ENCODE measurements around the gene PHF20. TPM values are rescaled to one million over a fixed set of nuclear protein-coding genes. Genes with fewer than 3 reads are reported as not detected.
"Not testable (repeated sequence)": the region's sequence is repeated elsewhere in the genome, so short reads cannot be mapped to it uniquely, and the experiment has no call there.

Gene PHF20
- total and polyA plus RNA-seq, 2 of the 13 experiments (the other 11 are each of a cell fraction or from before 2014, with no cell fraction given), result 22.8 to 34.1 TPM

DNA sequence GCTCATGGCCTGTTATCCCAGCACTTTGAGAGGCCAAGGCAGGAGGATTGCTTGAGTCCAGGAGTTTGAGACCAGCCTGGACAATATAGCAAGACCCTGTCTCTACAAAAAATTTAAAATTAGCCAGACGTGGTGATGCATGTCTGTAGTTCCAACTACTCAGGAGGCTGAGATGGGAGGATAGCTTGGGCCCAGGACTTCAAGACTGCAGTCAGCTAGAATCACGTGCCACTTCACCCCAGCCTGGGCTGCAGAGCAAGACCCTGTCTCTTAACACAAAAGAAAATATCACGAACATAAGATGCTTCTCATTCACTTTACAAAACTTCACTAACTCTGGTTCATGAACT is 27.3 kb upstream of the PHF20 start:
- Histone ChIP-seq H4K20me1 (ENCODE audit: insufficient read depth, low read length) (peaks cover 22% of the 10 kb centered on the region), H3K27ac (ENCODE audit: extremely low read length, insufficient read depth, low read length) (peak overlapping the region; percentile 96), H3K4me1 (ENCODE audit: insufficient read depth, low read length) (peaks cover 27% of the 10 kb centered on the region), H3K9ac (ENCODE audit: insufficient read depth, low read depth, low read length) (peak overlapping the region; percentile 99), H3K4me3 (replicated peaks in 1 of 3; ENCODE audit: insufficient read depth in 1 of 3, low read depth in 2 of 3, low read length in 3 of 3) (peak overlapping the region in 1 of 3 experiments; percentile 77; a peak in 1 of 6 replicates), H3K79me2 (ENCODE audit: insufficient read depth, low read length) (peaks cover 36% of the 10 kb centered on the region), H3K36me3 (replicated peaks in 1 of 2; ENCODE audit: control insufficient read depth in 1 of 2, insufficient read depth in 2 of 2, low read length in 2 of 2) (peaks cover 0 to 13% of the 10 kb centered on the region in 2 experiments; a peak in 3 of 5 replicates)
- DNase-seq (ENCODE audit: low spot score); H3K9me3 ChIP-seq (ENCODE audit: low read length); H2AFZ ChIP-seq (ENCODE audit: low read length); FAIRE-seq; CTCF ChIA-PET (ENCODE audit: low intra/inter-chr PET ratio, low total read pairs); H3K4me2 ChIP-seq (ENCODE audit: low read depth, low read length); BruUV-seq (replicated peaks); ATAC-seq; H3K27me3 ChIP-seq (ENCODE audit: control insufficient read depth in 1 of 2, insufficient read depth in 2 of 2, low read length in 2 of 2); TF ChIP-seq SOX6, TCF12, CREB1 (IDR thresholded peaks at IDR 0.05): not testable (repeated sequence)
- in situ Hi-C loops (cut with HindIII; ENCODE audit: extremely low pct_ligation_motif_present, low pct_unique_long_range_greater_than_20kb) (loop anchor here (5.0 kb wide), 1 partner anchor 138 kb away; no protein-coding TSS in a partner anchor), intact Hi-C loops (cut with micrococcal nuclease; ENCODE audit: unreplicated experiment) (loop anchor here (5.0 kb wide), 1 partner anchor 127 kb away; the partner anchor contains the start of gene SPAG4)
- WGBS (ENCODE audit: low lambda C conversion rate), result 92% methylated on average over 3 of the region's 3 CpGs
- POLR2A ChIA-PET, result interaction anchor here (0.8 to 8.6 kb wide), 10 partner anchors 10 to 394 kb away, joined by 3 to 461 read pairs (median 72); partner anchors contain the start of genes CPNE1, NFS1, PHF20 and RBM12
- TF ChIP-seq MEF2D (CRISPR knock-in tag; IDR thresholded peaks at IDR 0.05) (0 out of 2 replicates have a peak, but pooled peaks have one; percentile 0), MED8 (CRISPR knock-in tag; IDR thresholded peaks at IDR 0.05; ENCODE audit: insufficient replicate concordance) (peak; percentile 47), SOX6 (CRISPR knock-in tag; IDR thresholded peaks at IDR 0.05) (peak; percentile 54; the same call in 1 of the 2 replicates), ZMYM3 (CRISPR knock-in tag; IDR thresholded peaks at IDR 0.05) (peak; percentile 49; the same call in 1 of the 2 replicates), ZNF160 (CRISPR knock-in tag; IDR thresholded peaks at IDR 0.05) (0 out of 2 replicates have a peak, but pooled peaks have one; percentile 32), TCF12 (CRISPR knock-in tag; IDR thresholded peaks at IDR 0.05) (0 out of 2 replicates have a peak, but pooled peaks have one; percentile 1), KDM5B (CRISPR knock-in tag; IDR thresholded peaks at IDR 0.05; ENCODE audit: borderline replicate concordance) (0 out of 2 replicates have a peak, but pooled peaks have one; percentile 21), BORCS8-MEF2B (CRISPR knock-in tag; IDR thresholded peaks at IDR 0.05) (0 out of 2 replicates have a peak, but pooled peaks have one; percentile 42), ZNF121 (CRISPR knock-in tag; IDR thresholded peaks at IDR 0.05) (peak; percentile 96), ZFY (CRISPR knock-in tag; IDR thresholded peaks at IDR 0.05) (peak; percentile 12; the same call in 1 of the 2 replicates), CREB1 (CRISPR knock-in tag; IDR thresholded peaks at IDR 0.05) (0 out of 2 replicates have a peak, but pooled peaks have one; percentile 12), ATF7-NPFF (CRISPR knock-in tag; IDR thresholded peaks at IDR 0.05; ENCODE audit: low read depth) (0 out of 2 replicates have a peak, but pooled peaks have one; percentile 36)
- TF ChIP-seq, protein P1, sequence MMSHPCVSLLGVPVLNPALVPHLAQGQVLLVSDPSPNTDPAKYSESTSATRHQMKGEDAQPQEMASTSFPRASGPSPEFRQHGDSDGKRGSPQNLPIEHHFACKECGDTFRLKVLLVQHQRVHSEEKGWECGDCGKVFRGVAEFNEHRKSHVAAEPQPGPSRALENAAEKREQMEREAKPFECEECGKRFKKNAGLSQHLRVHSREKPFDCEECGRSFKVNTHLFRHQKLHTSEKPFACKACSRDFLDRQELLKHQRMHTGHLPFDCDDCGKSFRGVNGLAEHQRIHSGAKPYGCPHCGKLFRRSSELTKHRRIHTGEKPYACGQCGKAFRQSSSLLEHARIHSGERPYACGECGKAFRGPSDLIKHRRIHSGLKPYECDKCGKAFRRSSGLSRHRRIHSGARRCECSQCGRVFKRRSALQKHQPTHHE (CRISPR knock-in tag; IDR thresholded peaks at IDR 0.05; ENCODE audit: borderline replicate concordance), result 0 out of 2 replicates have a peak, but pooled peaks have one; percentile 61
- TF ChIP-seq, protein P2, sequence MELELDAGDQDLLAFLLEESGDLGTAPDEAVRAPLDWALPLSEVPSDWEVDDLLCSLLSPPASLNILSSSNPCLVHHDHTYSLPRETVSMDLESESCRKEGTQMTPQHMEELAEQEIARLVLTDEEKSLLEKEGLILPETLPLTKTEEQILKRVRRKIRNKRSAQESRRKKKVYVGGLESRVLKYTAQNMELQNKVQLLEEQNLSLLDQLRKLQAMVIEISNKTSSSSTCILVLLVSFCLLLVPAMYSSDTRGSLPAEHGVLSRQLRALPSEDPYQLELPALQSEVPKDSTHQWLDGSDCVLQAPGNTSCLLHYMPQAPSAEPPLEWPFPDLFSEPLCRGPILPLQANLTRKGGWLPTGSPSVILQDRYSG (CRISPR knock-in tag; IDR thresholded peaks at IDR 0.05), result 0 out of 2 replicates have a peak, but pooled peaks have one; percentile 15
